GM19043 (cell line): Measurements from ENCODE around the gene KRT85.

Experiments used
- ATAC-seq: cut with Tn5 transposase; IDR thresholded peaks from one replicate; pipeline ENCODE4 v1.9.1; 2021; ENCODE audit warnings: low read depth; ENCODE audit not compliant: unreplicated experiment

Gene KRT85

GRCh38 chr12:52369211-52369610, 1.9 kb upstream of the KRT85 start:
- ATAC-seq, result no peak

DNA sequence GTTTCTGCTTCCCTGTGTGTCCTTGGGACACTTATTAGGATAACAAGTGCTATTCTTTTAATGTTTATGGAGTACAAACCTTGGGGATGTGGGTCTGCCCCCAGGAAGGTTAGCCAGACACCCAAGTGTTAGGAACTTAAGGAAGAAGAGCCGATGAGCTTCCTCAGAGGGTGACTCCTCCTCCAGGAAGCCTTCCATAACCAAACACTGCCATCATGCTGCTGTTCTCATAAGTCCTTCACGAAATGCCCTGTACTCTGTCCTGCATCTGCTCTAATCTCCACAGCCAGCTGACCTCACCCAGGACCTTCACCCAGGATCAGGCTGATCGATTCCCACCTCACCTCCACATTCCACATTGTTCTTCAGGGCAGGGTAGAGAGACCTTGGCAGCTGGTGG, 1.2 kb upstream of the KRT85 start:
- no peak for ATAC-seq

DNA sequence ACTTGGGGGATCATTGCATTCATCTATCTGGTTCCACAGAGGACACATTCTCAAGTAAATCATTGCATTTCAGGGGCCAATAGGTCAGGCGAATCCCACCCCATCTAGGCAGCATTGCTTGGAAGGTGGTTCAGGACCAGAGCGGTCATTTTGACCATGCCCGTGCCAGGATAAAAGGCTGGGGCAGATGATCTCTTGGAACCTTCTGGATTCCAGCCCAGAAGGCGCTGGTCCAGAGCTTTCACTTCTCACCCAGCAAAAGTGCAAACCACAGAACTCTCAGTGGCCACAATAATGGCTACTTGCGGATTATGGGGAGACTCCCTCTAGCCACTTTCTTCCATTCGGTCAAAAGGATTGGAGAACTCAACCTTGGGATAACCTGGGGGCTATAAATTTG, 595 bp upstream of the KRT85 start:
- ATAC-seq, result no peak

DNA sequence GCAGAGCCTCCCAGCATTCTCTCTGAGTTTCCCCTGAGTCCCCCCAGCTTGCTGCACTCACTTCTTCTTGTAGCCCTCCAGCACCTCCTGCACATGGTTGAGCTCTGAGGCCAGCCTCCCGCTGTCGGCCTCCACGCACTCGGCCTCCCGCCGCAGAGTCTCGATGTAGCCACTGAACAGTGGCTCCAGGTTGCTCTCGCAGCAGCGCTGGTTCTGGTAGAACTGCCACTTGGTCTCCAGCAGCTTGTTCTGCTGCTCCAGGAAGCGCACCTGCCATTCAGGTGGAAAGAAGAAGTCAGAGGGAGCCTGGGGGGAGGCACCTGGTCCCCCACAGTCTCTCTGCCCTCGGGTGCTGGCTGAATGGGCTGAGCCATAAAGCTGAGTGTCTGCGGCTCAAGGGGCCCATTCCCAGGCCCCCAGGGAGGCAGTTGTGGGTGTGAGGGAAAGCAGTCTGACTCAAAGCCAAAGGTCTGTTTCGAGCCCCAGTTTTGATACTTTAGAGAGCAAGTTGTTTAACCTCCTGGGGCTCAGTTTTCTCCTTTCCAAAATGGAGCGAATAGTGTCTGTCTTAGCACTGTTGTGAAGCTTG, 2.3 kb downstream of the KRT85 start:
- no peak for ATAC-seq

DNA sequence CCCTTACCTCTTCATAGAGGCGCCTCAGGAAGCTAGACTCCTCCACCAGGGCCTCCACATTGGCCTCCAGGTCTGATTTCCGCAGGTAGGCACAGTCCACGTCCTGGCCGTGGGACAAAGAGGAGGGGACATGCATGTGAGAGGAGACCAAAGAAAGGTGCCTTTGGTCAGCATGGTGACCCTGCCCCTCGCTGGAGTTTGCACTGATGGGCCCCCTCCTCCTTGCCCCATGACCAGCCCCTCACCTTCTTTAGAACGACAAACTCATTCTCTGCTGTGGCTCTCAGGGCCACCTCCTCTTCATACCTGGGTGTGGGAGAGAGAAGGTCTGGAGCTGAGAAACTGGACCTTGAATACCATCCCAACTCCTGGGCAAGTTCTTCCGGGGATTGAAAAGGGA, 3.2 kb downstream of the KRT85 start:
- ATAC-seq, result no peak

DNA sequence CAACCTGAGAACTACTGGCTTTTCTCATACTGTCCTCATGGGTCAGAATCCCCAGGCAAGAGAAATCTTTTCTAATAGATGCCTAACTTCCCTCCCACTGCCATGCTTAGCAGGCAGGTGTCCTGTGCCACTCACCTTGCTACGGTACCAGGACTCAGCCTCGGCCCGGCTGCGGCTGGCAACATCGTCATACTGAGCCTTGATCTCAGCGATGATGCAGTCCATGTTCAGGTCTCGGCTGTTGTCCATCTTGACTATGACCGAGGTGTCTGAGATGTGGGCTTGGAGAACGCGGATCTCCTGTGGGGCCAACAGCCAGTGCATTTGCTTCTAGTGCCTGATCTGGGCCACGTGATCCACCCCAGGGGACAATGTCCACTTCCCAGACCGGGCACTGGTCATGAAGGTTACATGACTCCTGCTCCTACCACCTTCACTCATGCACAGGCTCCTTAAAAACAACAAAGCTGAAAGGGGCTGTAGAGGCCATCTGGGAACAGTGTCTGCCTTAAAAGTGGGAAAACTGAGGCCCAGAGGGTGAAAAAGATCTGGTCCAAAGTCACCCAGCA, 4.1 kb downstream of the KRT85 start:
- no peak for ATAC-seq

GRCh38 chr12:52362118-52362726, 5.1 kb downstream of the KRT85 start:
- no peak for ATAC-seq

- ATAC-seq, result no peak
Observed at GRCh38 chr12:52361553-52361952, 5.7 kb downstream of the KRT85 start.

- ATAC-seq, result no peak
Observed at GRCh38 chr12:52360663-52361271, 6.5 kb downstream of the KRT85 start.

GRCh38 chr12:52360106-52360662, 7.1 kb downstream of the KRT85 start:
- no peak for ATAC-seq

DNA sequence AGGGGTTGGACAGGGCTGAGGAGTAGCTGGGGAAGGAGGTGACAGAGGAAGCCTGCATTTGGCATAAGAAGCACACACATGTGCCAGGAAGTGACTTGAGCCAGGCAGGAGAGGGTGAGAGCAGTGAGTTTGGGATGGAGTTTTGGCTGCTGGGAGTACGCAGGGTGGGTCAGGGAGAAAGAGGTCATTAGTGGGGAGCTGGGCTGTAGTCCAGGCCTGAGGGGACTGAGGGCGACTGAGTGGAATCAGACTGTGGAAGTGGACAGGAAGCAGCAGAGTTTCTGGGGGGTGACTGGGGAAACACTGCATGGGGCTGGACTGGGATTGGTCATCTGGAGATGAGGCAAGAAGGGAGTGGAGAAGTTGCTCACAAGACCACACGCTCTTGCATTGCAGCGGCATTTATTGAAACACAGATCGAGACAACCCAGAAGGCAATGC, 7.6 kb downstream of the KRT85 start:
- no peak for ATAC-seq

GRCh38 chr12:52358575-52359350, 8.5 kb downstream of the KRT85 start:
- ATAC-seq, result peak; percentile 83

GRCh38 chr12:52356762-52357580, 10.3 kb downstream of the KRT85 start:
- no peak for ATAC-seq

GRCh38 chr12:52356031-52356761, 11.1 kb downstream of the KRT85 start:
- no peak for ATAC-seq

DNA sequence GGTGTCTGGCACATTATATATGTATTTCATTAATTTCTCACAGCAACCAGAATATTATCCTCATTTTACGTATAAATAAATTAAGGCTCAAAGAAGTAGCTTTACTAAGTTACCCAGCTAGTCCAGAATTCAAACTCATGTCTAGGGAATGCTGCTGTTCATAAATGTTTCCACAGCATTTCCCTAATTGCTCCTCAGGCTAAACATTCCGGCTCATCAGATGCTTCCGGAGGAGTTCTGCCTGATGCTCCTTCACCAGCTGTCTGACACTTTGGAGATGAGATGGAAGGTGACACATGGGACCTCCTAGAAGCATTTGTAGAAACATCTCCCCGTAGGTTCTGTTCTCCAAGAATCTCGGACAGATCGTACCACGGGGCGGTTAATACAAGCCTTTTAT, 12.1 kb downstream of the KRT85 start:
- no peak for ATAC-seq

DNA sequence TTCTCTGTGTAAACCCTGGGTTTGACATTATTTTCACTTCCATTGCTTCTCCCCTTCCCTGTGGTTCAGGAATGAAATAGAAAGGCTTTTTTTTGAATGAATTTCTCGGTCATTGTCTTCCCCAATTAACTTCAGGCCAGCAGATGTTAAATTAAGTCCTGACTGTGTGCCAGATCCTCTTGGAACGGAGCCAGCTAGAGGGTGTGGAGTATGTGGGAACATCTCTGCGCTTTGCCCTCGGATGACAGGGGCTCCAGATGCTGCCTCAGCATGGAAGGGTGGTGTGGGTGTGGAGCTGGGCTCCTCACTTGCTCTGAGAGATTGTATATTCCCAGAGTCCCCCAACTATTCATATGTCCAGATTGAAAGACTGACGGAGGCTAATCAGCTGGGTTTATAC, 13.1 kb downstream of the KRT85 start:
- ATAC-seq, result no peak

- ATAC-seq, result no peak
Observed at GRCh38 chr12:52353766-52354165, 13.5 kb downstream of the KRT85 start.

DNA sequence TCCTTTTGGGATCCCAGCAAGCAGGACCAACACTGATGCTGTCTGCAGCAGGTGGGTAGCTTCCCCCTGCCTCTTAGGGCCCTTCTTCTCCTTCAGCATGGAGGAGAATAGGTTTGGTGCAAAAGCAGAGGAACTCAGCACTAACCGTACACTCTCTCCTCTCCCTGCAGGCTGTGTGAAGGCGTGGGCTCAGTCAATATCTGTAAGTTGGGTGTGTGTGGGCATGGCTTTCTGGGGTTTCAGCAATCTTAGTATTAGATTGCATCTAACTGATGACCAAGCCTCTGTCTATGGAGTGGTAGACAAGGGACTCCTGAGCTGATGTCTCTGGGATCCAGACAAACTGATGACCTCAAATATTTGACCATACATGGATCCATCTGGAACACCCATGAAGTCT, 14.3 kb downstream of the KRT85 start:
- no peak for ATAC-seq
